Measurements from ENCODE around the gene TERT. TPM values are rescaled to one million over a fixed set of nuclear protein-coding genes. Genes with fewer than 3 reads are reported as not detected.
"Not testable (repeated sequence)": the region's sequence is repeated elsewhere in the genome, so short reads cannot be mapped to it uniquely, and the experiment has no call there.

Gene TERT
- total and polyA plus RNA-seq, 2 donors, result not detected

DNA sequence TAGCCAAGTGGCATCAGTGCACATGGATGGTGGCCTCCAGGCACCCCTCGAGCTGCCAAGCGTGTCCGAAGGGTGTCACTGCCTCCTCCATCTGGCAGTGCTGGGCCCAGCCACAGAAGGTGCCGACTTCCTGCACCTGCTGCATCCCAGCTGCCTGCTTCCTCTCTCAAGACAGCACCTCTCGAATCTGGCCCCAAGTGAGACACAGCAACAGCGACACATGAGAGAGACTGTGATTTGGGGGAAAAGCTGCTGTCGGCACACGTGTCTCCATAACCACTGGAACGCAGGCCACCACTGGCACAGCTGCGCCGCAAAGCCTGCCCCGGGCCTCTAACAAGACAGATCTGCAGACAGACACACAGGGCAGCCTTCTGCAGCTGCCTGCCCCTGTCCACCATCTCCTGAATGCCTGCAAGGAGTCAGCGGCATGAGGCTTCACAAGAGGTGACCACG is 41.3 kb upstream of the TERT start:
- 96% methylated on average over 14 of the region's 14 CpGs for WGBS
- Histone ChIP-seq H3K4me3 (ENCODE audit: low read depth, low read length) (no peak overlapping the region), H3K36me3 (ENCODE audit: insufficient read depth) (peaks cover 10% of the 10 kb centered on the region), H3K4me1 (ENCODE audit: insufficient read depth) (no peaks in the 10 kb centered on the region), H3K27ac (ENCODE audit: low read depth) (no peak overlapping the region)
- no peak for DNase-seq (ENCODE audit: extremely low spot score)

DNA sequence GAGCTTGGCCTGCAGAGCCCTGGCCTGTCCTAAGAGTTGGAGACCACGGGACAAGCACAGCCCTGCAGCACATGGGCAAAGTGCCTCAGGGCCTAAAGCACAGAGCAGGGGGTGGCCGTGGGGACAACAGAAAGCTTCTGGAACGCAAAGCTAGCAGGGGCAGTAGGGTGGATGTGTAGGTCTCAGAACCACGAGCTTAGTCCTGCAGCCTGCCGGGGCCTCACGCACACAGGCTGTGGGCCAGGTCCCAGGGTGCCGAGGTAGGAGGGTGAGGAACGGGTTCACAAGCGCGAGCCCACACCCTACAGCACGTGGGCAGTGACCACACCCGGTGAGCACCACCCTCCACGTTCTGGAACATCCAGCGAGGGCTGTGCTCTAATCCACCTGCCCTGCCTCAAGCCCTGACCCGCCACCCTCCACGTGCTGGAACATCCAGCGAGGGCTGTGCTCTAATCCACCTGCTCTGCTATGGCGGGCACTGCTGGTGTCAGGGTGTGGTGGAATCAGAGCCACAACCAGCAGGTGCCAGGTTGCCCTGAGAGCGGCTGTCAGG is 40.8 kb upstream of the TERT start:
- DNase-seq (ENCODE audit: extremely low spot score), result no peak
- Histone ChIP-seq H3K27ac (ENCODE audit: low read depth) (no peak overlapping the region), H3K4me1 (ENCODE audit: insufficient read depth) (no peaks in the 10 kb centered on the region), H3K36me3 (ENCODE audit: insufficient read depth) (peaks cover 10% of the 10 kb centered on the region), H3K4me3 (ENCODE audit: low read depth, low read length) (no peak overlapping the region)
- whole genome bisulfite sequencing, result 86% methylated on average over 19 of the region's 19 CpGs

- WGBS, result 96% methylated on average over 32 of the region's 32 CpGs
- DNase-seq (ENCODE audit: extremely low spot score), result no peak
- Histone ChIP-seq H3K36me3 (ENCODE audit: insufficient read depth) (peaks cover 10% of the 10 kb centered on the region), H3K27ac (ENCODE audit: low read depth) (no peak overlapping the region), H3K4me1 (ENCODE audit: insufficient read depth) (no peaks in the 10 kb centered on the region), H3K4me3 (ENCODE audit: low read depth, low read length) (no peak overlapping the region)
These were observed 40.1 kb upstream of the TERT start for GRCh38 chr5:1334831-1335539.

DNA sequence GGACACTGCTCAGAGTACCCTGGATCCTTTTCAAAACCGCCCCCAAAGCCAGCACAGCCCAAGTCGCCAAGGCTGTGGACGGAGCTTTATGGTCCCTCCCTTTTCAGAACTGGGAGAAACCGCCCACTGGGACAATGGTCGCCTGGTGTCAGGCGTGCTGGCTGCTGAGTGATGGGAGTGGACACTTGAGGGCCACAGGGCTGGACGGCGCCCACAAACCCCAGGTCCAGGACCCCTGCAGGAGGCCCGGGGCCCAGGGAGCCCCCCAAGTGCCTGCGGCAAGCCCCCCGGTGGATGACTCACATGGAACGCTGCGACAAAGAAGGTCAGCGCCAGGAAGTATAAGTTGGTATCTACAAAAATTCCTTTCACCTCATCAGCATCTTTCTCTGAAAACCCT is 39.1 kb upstream of the TERT start:
- no peaks in the 10 kb centered on the region for H3K4me1 ChIP-seq (ENCODE audit: insufficient read depth)
- no peak for DNase-seq (ENCODE audit: extremely low spot score)
- 93% methylated on average over 14 of the region's 14 CpGs for WGBS
- H3K4me3 ChIP-seq (ENCODE audit: low read depth, low read length), result no peak overlapping the region
- H3K27ac ChIP-seq (ENCODE audit: low read depth), result no peak overlapping the region
- H3K36me3 ChIP-seq (ENCODE audit: insufficient read depth), result peaks cover 10% of the 10 kb centered on the region

- not testable (repeated sequence) for DNase-seq (ENCODE audit: extremely low spot score); H3K36me3 ChIP-seq (ENCODE audit: insufficient read depth); H3K27ac ChIP-seq (ENCODE audit: low read depth); H3K4me1 ChIP-seq (ENCODE audit: insufficient read depth); H3K4me3 ChIP-seq (ENCODE audit: low read depth, low read length)
- 92% methylated on average over 5 of the region's 5 CpGs for WGBS
These were observed 38.4 kb upstream of the TERT start for GRCh38 chr5:1333286-1333685.

- H3K4me1 ChIP-seq (ENCODE audit: insufficient read depth), result no peaks in the 10 kb centered on the region
- no peak overlapping the region for H3K27ac ChIP-seq (ENCODE audit: low read depth)
- 80% methylated on average over 11 of the region's 11 CpGs for WGBS
- no peak for DNase-seq (ENCODE audit: extremely low spot score)
- no peak overlapping the region for H3K4me3 ChIP-seq (ENCODE audit: low read depth, low read length)
- H3K36me3 ChIP-seq (ENCODE audit: insufficient read depth), result peaks cover 10% of the 10 kb centered on the region
These were observed 37.7 kb upstream of the TERT start for GRCh38 chr5:1332461-1333001.

DNA sequence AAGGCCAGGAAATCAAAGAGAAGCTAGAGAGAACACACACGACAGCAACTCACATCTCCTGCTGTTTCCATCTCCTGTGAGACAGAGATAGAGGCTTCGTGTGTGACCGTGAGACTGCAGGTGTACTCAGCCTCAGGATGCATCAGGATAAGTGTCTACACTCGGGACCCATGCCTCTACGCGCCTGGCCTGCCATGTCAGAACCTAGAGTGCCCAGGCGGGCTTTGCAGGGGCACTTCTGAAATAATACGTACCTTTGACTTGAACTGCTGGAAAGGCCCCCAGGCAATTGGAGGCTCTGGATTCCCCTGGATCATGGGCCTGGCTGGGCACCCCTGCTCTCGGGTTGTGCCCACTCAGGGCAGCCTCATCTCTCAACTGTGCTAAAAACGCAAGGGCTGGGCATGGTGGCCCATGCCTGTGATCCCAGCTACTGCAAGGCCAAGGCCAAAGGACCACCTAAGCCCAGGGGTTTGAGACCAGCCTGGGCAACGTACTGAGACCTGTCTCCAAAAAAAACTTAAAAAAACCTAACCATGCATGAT is 37.1 kb upstream of the TERT start:
- no peak for DNase-seq (ENCODE audit: extremely low spot score)
- Histone ChIP-seq H3K4me3 (ENCODE audit: low read depth, low read length) (no peak overlapping the region), H3K36me3 (ENCODE audit: insufficient read depth) (peaks cover 10% of the 10 kb centered on the region), H3K27ac (ENCODE audit: low read depth) (no peak overlapping the region), H3K4me1 (ENCODE audit: insufficient read depth) (no peaks in the 10 kb centered on the region)
- 92% methylated on average over 11 of the region's 11 CpGs for WGBS

GRCh38 chr5:1330847-1331831 is 36.3 kb upstream of the TERT start:
- 90% methylated on average over 35 of the region's 35 CpGs for WGBS
- Histone ChIP-seq H3K4me3 (ENCODE audit: low read depth, low read length) (no peak overlapping the region), H3K4me1 (ENCODE audit: insufficient read depth) (no peaks in the 10 kb centered on the region), H3K27ac (ENCODE audit: low read depth) (no peak overlapping the region), H3K36me3 (ENCODE audit: insufficient read depth) (peaks cover 10% of the 10 kb centered on the region)
- no peak for DNase-seq (ENCODE audit: extremely low spot score)

DNA sequence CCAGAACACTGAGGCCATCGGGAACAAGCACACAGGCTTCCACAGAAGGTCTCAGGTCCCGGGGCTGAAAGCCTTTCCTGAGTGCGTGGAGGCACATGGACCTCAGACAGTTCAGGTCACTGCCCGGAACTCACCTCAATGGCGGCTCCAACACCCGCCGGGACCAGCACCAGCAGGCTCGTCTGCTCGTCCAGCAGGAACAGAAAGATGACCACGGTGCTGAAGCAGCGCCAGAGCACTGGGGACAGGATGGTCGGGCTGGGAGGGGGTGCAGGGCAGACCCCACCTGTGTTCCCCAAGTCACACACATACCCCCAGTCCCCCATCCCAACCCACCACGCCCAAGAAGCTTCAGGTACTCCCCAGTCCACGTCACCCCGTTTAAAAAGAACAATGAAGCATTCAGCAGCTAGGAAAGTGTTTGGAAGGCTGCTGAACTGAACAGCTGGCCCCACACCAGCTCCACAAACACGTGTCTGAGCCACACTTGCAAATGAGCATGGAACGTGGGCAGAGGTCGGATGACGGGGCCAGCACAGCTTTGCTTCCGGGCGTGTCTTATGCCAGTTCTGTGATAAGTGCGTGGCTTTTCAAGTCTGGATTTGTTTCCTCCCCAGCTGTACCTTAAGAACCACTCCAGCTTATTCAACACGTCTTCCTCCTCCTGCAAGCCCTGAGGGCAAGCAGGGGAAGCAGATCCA is 35.4 kb upstream of the TERT start:
- Histone ChIP-seq H3K4me1 (ENCODE audit: insufficient read depth) (no peaks in the 10 kb centered on the region), H3K36me3 (ENCODE audit: insufficient read depth) (peaks cover 6% of the 10 kb centered on the region), H3K27ac (ENCODE audit: low read depth) (no peak overlapping the region), H3K4me3 (ENCODE audit: low read depth, low read length) (no peak overlapping the region)
- peak; percentile 11 for DNase-seq (ENCODE audit: extremely low spot score)
- 87% methylated on average over 23 of the region's 23 CpGs for WGBS

GRCh38 chr5:1329111-1329579 is 34.3 kb upstream of the TERT start:
- H3K27ac ChIP-seq (ENCODE audit: low read depth), result no peak overlapping the region
- peaks cover 6% of the 10 kb centered on the region for H3K36me3 ChIP-seq (ENCODE audit: insufficient read depth)
- 97% methylated on average over 9 of the region's 9 CpGs for WGBS
- H3K4me1 ChIP-seq (ENCODE audit: insufficient read depth), result no peaks in the 10 kb centered on the region
- DNase-seq (ENCODE audit: extremely low spot score), result no peak
- no peak overlapping the region for H3K4me3 ChIP-seq (ENCODE audit: low read depth, low read length)

- DNase-seq (ENCODE audit: extremely low spot score); H3K27ac ChIP-seq (ENCODE audit: low read depth); H3K36me3 ChIP-seq (ENCODE audit: insufficient read depth); H3K4me1 ChIP-seq (ENCODE audit: insufficient read depth); H3K4me3 ChIP-seq (ENCODE audit: low read depth, low read length): not testable (repeated sequence)
- WGBS, result 84% methylated on average over 7 of the region's 7 CpGs
These were observed 33.6 kb upstream of the TERT start for GRCh38 chr5:1328237-1329110.

Data from urinary bladder (tissue), 4 donors.